Measurements from ENCODE around the gene PGA4. TPM values are rescaled to one million over a fixed set of nuclear protein-coding genes. Genes with fewer than 3 reads are reported as not detected.
"Not testable (repeated sequence)": the region's sequence is repeated elsewhere in the genome, so short reads cannot be mapped to it uniquely, and the experiment has no call there.

PGA4 gene
- total RNA-seq (1 to 10 TPM in 1 of 5 experiments, not detected in 4; 1.9 TPM), polyA plus RNA-seq (not detected), total RNA-seq (not detected)

GRCh38 chr11:61222047-61222446 lies at the start of gene PGA4:
TSS of gene PGA4 (plus strand) at chr11:61222347. CDS start at chr11:61222401, 54 bp downstream.
- H3K9me3 Mint-ChIP-seq; H3K4me1 Mint-ChIP-seq; H3K4me3 ChIP-seq (ENCODE audit: low read length); CTCF ChIA-PET; intact Hi-C loops (cut with micrococcal nuclease); POLR2A ChIA-PET; H3K9me3 ChIP-seq (ENCODE audit: control insufficient read depth in 2 of 3, low read length in 3 of 3); H3K36me3 Mint-ChIP-seq; H3K36me3 ChIP-seq (ENCODE audit: control insufficient read depth in 2 of 3, insufficient read depth in 3 of 3, low read length in 3 of 3); H3K27ac Mint-ChIP-seq; ATAC-seq; H3K27me3 Mint-ChIP-seq; H3K4me3 Mint-ChIP-seq; DNase-seq; H3K27ac ChIP-seq (ENCODE audit: low read depth, low read length); H3K27me3 ChIP-seq (ENCODE audit: control insufficient read depth in 2 of 2, insufficient read depth in 2 of 2, low read length in 2 of 2); H3K4me1 ChIP-seq (ENCODE audit: control insufficient read depth in 2 of 2, insufficient read depth in 2 of 2, low read length in 2 of 2): not testable (repeated sequence)

- ChIA-PET POLR2A (interaction anchor here (0.6 to 1.3 kb wide), 5 partner anchors 12 to 267 kb away, joined by 3 to 4 read pairs (median 3); no protein-coding TSS in a partner anchor), CTCF (interaction anchor here (0.6 to 1.0 kb wide), 3 partner anchors 14 to 145 kb away, joined by 3 read pairs; no protein-coding TSS in a partner anchor)
- H3K9me3 Mint-ChIP-seq: peaks cover 0 to 9% (median 0%) of the 10 kb centered on the region in 11 donors
- peak overlapping the region in 9 of 10 donors; percentile 39 to 71 (median 60) for H3K4me3 Mint-ChIP-seq
- peak overlapping the region in 8 of 9 donors; percentile 41 to 94 (median 82) for H3K27ac Mint-ChIP-seq
- Histone ChIP-seq H3K4me3 (ENCODE audit: low read length) (no peak overlapping the region), H3K27ac (ENCODE audit: low read depth, low read length) (no peak overlapping the region), H3K9me3 (ENCODE audit: control insufficient read depth in 2 of 3, low read length in 3 of 3) (peaks cover 0 to 3% (median 0%) of the 10 kb centered on the region in 3 experiments), H3K27me3 (ENCODE audit: control insufficient read depth in 2 of 2, insufficient read depth in 2 of 2, low read length in 2 of 2) (no peaks in the 10 kb centered on the region), H3K36me3 (ENCODE audit: control insufficient read depth in 2 of 3, insufficient read depth in 3 of 3, low read length in 3 of 3) (no peaks in the 10 kb centered on the region), H3K4me1 (ENCODE audit: control insufficient read depth in 2 of 2, insufficient read depth in 2 of 2, low read length in 2 of 2) (peaks cover 3 to 11% of the 10 kb centered on the region in 2 donors)
- H3K27me3 Mint-ChIP-seq: peaks cover 0 to 24% (median 0%) of the 10 kb centered on the region in 5 donors
- peaks cover 0 to 4% (median 0%) of the 10 kb centered on the region in 5 donors for H3K36me3 Mint-ChIP-seq
- no peak for DNase-seq
- H3K4me1 Mint-ChIP-seq: peaks cover 16 to 37% (median 28%) of the 10 kb centered on the region in 7 donors
- intact Hi-C loops (cut with micrococcal nuclease): no loop called here
- peak; percentile 50 for ATAC-seq
Measured at GRCh38 chr11:61172356-61172755, 49.8 kb upstream of the PGA4 start.

- ATAC-seq (no peak), DNase-seq (no peak)
- Mint-ChIP-seq H3K27ac (peak overlapping the region in 6 of 9 donors; percentile 41 to 94 (median 78)), H3K36me3 (peaks cover 0 to 4% (median 0%) of the 10 kb centered on the region in 5 donors), H3K9me3 (peaks cover 0 to 9% (median 0%) of the 10 kb centered on the region in 11 donors), H3K4me3 (peak overlapping the region in 7 of 10 donors; percentile 36 to 71 (median 60)), H3K4me1 (peaks cover 15 to 34% (median 28%) of the 10 kb centered on the region in 7 donors), H3K27me3 (peaks cover 0 to 24% (median 0%) of the 10 kb centered on the region in 5 donors)
- H3K36me3 ChIP-seq (ENCODE audit: control insufficient read depth in 2 of 3, insufficient read depth in 3 of 3, low read length in 3 of 3): no peaks in the 10 kb centered on the region
- peaks cover 0 to 3% (median 0%) of the 10 kb centered on the region in 3 experiments for H3K9me3 ChIP-seq (ENCODE audit: control insufficient read depth in 2 of 3, low read length in 3 of 3)
- ChIA-PET CTCF (no interaction called here), POLR2A (interaction anchor here (1.3 kb wide), 1 partner anchor 14 kb away, joined by 4 read pairs; no protein-coding TSS in a partner anchor)
- no peak overlapping the region for H3K4me3 ChIP-seq (ENCODE audit: low read length)
- H3K27me3 ChIP-seq (ENCODE audit: control insufficient read depth in 2 of 2, insufficient read depth in 2 of 2, low read length in 2 of 2): no peaks in the 10 kb centered on the region
- intact Hi-C loops (cut with micrococcal nuclease): no loop called here
- no peak overlapping the region for H3K27ac ChIP-seq (ENCODE audit: low read depth, low read length)
- H3K4me1 ChIP-seq (ENCODE audit: control insufficient read depth in 2 of 2, insufficient read depth in 2 of 2, low read length in 2 of 2): peaks cover 3 to 11% of the 10 kb centered on the region in 2 donors
Measured at GRCh38 chr11:61172888-61173287, 49.3 kb upstream of the PGA4 start.

GRCh38 chr11:61173456-61173855 lies 48.7 kb upstream of the PGA4 start:
- H3K27me3 ChIP-seq (ENCODE audit: control insufficient read depth in 2 of 2, insufficient read depth in 2 of 2, low read length in 2 of 2): no peaks in the 10 kb centered on the region
- Mint-ChIP-seq H3K4me3 (peak overlapping the region in 2 of 10 donors; percentile 15 to 20), H3K4me1 (peaks cover 15 to 29% (median 23%) of the 10 kb centered on the region in 7 donors), H3K36me3 (peaks cover 0 to 4% (median 0%) of the 10 kb centered on the region in 5 donors), H3K27me3 (peaks cover 0 to 24% (median 0%) of the 10 kb centered on the region in 5 donors), H3K9me3 (peaks cover 0 to 9% (median 0%) of the 10 kb centered on the region in 11 donors), H3K27ac (no peak overlapping the region)
- ATAC-seq (no peak), DNase-seq (no peak)
- peaks cover 3 to 10% of the 10 kb centered on the region in 2 donors for H3K4me1 ChIP-seq (ENCODE audit: control insufficient read depth in 2 of 2, insufficient read depth in 2 of 2, low read length in 2 of 2)
- POLR2A ChIA-PET: no interaction called here
- no peak overlapping the region for H3K27ac ChIP-seq (ENCODE audit: low read depth, low read length)
- intact Hi-C loops (cut with micrococcal nuclease): no loop called here
- CTCF ChIA-PET: no interaction called here
- no peak overlapping the region for H3K4me3 ChIP-seq (ENCODE audit: low read length)
- H3K36me3 ChIP-seq (ENCODE audit: control insufficient read depth in 2 of 3, insufficient read depth in 3 of 3, low read length in 3 of 3): no peaks in the 10 kb centered on the region
- peaks cover 0 to 3% (median 0%) of the 10 kb centered on the region in 3 experiments for H3K9me3 ChIP-seq (ENCODE audit: control insufficient read depth in 2 of 3, low read length in 3 of 3)

- Histone ChIP-seq H3K4me1 (ENCODE audit: control insufficient read depth in 2 of 2, insufficient read depth in 2 of 2, low read length in 2 of 2) (peaks cover 3 to 8% of the 10 kb centered on the region in 2 donors), H3K27ac (ENCODE audit: low read depth, low read length) (no peak overlapping the region), H3K9me3 (ENCODE audit: control insufficient read depth in 2 of 3, low read length in 3 of 3) (peaks cover 0 to 3% (median 0%) of the 10 kb centered on the region in 3 experiments), H3K27me3 (ENCODE audit: control insufficient read depth in 2 of 2, insufficient read depth in 2 of 2, low read length in 2 of 2) (no peaks in the 10 kb centered on the region), H3K36me3 (ENCODE audit: control insufficient read depth in 2 of 3, insufficient read depth in 3 of 3, low read length in 3 of 3) (no peaks in the 10 kb centered on the region), H3K4me3 (ENCODE audit: low read length) (no peak overlapping the region)
- Mint-ChIP-seq H3K4me1 (peaks cover 11 to 24% (median 20%) of the 10 kb centered on the region in 7 donors), H3K27ac (no peak overlapping the region), H3K36me3 (peaks cover 0 to 2% (median 0%) of the 10 kb centered on the region in 5 donors), H3K9me3 (peaks cover 0 to 9% (median 0%) of the 10 kb centered on the region in 11 donors), H3K27me3 (peaks cover 0 to 27% (median 0%) of the 10 kb centered on the region in 5 donors), H3K4me3 (no peak overlapping the region)
- CTCF ChIA-PET: interaction anchor here (1.3 kb wide), 1 partner anchor 13 kb away, joined by 4 read pairs; no protein-coding TSS in a partner anchor
- ATAC-seq (no peak), DNase-seq (no peak)
- POLR2A ChIA-PET: no interaction called here
- intact Hi-C loops (cut with micrococcal nuclease): no loop called here
Measured at GRCh38 chr11:61174273-61174672, 47.9 kb upstream of the PGA4 start.

GRCh38 chr11:61174949-61175348 lies 47.2 kb upstream of the PGA4 start:
- H3K9me3 ChIP-seq (ENCODE audit: control insufficient read depth in 2 of 3, low read length in 3 of 3): peaks cover 0 to 3% (median 0%) of the 10 kb centered on the region in 3 experiments
- ChIA-PET CTCF (interaction anchor here (1.3 kb wide), 1 partner anchor 13 kb away, joined by 4 read pairs; no protein-coding TSS in a partner anchor), POLR2A (no interaction called here)
- Mint-ChIP-seq H3K27me3 (peaks cover 0 to 31% (median 0%) of the 10 kb centered on the region in 5 donors), H3K4me1 (peaks cover 11 to 24% (median 20%) of the 10 kb centered on the region in 7 donors), H3K36me3 (peaks cover 0 to 2% (median 0%) of the 10 kb centered on the region in 5 donors), H3K4me3 (no peak overlapping the region), H3K9me3 (peaks cover 0 to 9% (median 0%) of the 10 kb centered on the region in 11 donors), H3K27ac (no peak overlapping the region)
- ATAC-seq (no peak), DNase-seq (no peak)
- no peaks in the 10 kb centered on the region for H3K27me3 ChIP-seq (ENCODE audit: control insufficient read depth in 2 of 2, insufficient read depth in 2 of 2, low read length in 2 of 2)
- no peak overlapping the region for H3K4me3 ChIP-seq (ENCODE audit: low read length)
- intact Hi-C loops (cut with micrococcal nuclease): no loop called here
- H3K4me1 ChIP-seq (ENCODE audit: control insufficient read depth in 2 of 2, insufficient read depth in 2 of 2, low read length in 2 of 2): peaks cover 3 to 8% of the 10 kb centered on the region in 2 donors
- H3K36me3 ChIP-seq (ENCODE audit: control insufficient read depth in 2 of 3, insufficient read depth in 3 of 3, low read length in 3 of 3): no peaks in the 10 kb centered on the region
- no peak overlapping the region for H3K27ac ChIP-seq (ENCODE audit: low read depth, low read length)
